HepG2 (cell line): ENCODE measurements around the gene NXPE3. TPM values are rescaled to one million over a fixed set of nuclear protein-coding genes. Genes with fewer than 3 reads are reported as not detected.

ENCODE experiments used
- ARNT2 ChIP-seq: sonication (generic); formaldehyde crosslinking; IDR thresholded peaks from 2 replicates; pipeline ENCODE4 v1.8.0; 2022; ENCODE audit warnings: mild to moderate bottlenecking, low read depth, missing genetic modification reagents, moderate library complexity
- ATRX ChIP-seq: sonication (generic); formaldehyde crosslinking; IDR thresholded peaks from 2 replicates; pipeline ENCODE4 v1.4.0; 2020; ENCODE audit warnings: missing genetic modification reagents, borderline replicate concordance
- FOXM1 ChIP-seq: sonication (generic); formaldehyde crosslinking; IDR thresholded peaks from 2 replicates; pipeline ENCODE4 v1.5.0; 2020; ENCODE audit warnings: missing genetic modification reagents
- MIXL1 ChIP-seq: IDR thresholded peaks from 2 replicates; pipeline ENCODE4 v1.6.1; 2016
- NBN ChIP-seq: fragments of 450-650 bp; conservative IDR thresholded peaks from 2 replicates; pipeline ENCODE4 v1.6.1; 2017
- NFE2L1 ChIP-seq: sonication (generic); formaldehyde crosslinking; IDR thresholded peaks from 2 replicates; pipeline ENCODE4 v1.4.0; 2020; ENCODE audit warnings: missing genetic modification reagents, mild to moderate bottlenecking, borderline replicate concordance
- NFIB ChIP-seq: sonication (generic); formaldehyde crosslinking; IDR thresholded peaks from 2 replicates; pipeline ENCODE4 v1.9.0; 2021; ENCODE audit warnings: missing genetic modification reagents, mild to moderate bottlenecking, borderline replicate concordance
- PAWR ChIP-seq: sonication (generic); formaldehyde crosslinking; IDR thresholded peaks from 2 replicates; pipeline ENCODE4 v1.4.0; 2020; ENCODE audit warnings: missing genetic modification reagents, mild to moderate bottlenecking, borderline replicate concordance
- SIN3A ChIP-seq: IDR thresholded peaks from 2 replicates; pipeline ENCODE4 v1.6.1; 2011; ENCODE audit warnings: low read depth, mild to moderate bottlenecking, control low read depth, low read length, borderline replicate concordance
- TEAD2 ChIP-seq: sonication (generic); formaldehyde crosslinking; IDR thresholded peaks from 2 replicates; pipeline ENCODE4 v1.9.0; 2021; ENCODE audit warnings: missing genetic modification reagents
- ZKSCAN5 ChIP-seq: sonication (generic); formaldehyde crosslinking; IDR thresholded peaks from 2 replicates; pipeline ENCODE4 v1.5.1; 2020; ENCODE audit warnings: mild to moderate bottlenecking, missing genetic modification reagents
- ZNF101 ChIP-seq: sonication (generic); formaldehyde crosslinking; IDR thresholded peaks from 2 replicates; pipeline ENCODE4 v1.4.0; 2020; ENCODE audit warnings: mild to moderate bottlenecking, low read depth, missing genetic modification reagents, borderline replicate concordance
- ZNF12 ChIP-seq: sonication (generic); formaldehyde crosslinking; IDR thresholded peaks from 2 replicates; pipeline ENCODE4 v1.5.0; 2020; ENCODE audit warnings: missing genetic modification reagents
- ZNF530 ChIP-seq: sonication (generic); formaldehyde crosslinking; IDR thresholded peaks from 2 replicates; pipeline ENCODE4 v1.5.0; 2020; ENCODE audit warnings: low read depth, mild to moderate bottlenecking, missing genetic modification reagents
- ZNF747 ChIP-seq: sonication (generic); formaldehyde crosslinking; IDR thresholded peaks from 2 replicates; pipeline ENCODE4 v1.8.1; 2023; ENCODE audit warnings: missing genetic modification reagents, mild to moderate bottlenecking, borderline replicate concordance
- ZNF776 ChIP-seq: sonication (generic); formaldehyde crosslinking; IDR thresholded peaks from 2 replicates; pipeline ENCODE4 v1.4.0; 2020; ENCODE audit warnings: mild to moderate bottlenecking, missing genetic modification reagents
- ZSCAN12 ChIP-seq: sonication (generic); formaldehyde crosslinking; IDR thresholded peaks from 2 replicates; pipeline ENCODE4 v1.9.0; 2021; ENCODE audit warnings: mild to moderate bottlenecking, missing genetic modification reagents
- polyA plus RNA-seq, 8 experiments: library from polyadenylated mRNA; depleted of rRNA in 3 of 8; stranded (reverse) in 7 of 8; unstranded in 1 of 8; fragments of >200 nt; fragmentation: Illumina TruSeq in 4 of 8; extraction: Trizol in 4 of 8; gene quantifications; 2 replicates each; pipeline versions ENCODE4 v1.2.1 to v1.2.3, GENCODE V29; 2011 to 2016; ENCODE audit warnings: low read depth in 4 of 8, missing spikeins in 1 of 8, mixed read lengths in 1 of 8; ENCODE audit not compliant: insufficient read depth in 1 of 8
- total RNA-seq, 5 experiments: library from RNA; depleted of rRNA; stranded (reverse); fragments of >200 nt; fragmentation: Illumina TruSeq; extraction: Trizol; gene quantifications; 2 replicates each; pipeline ENCODE4 v1.2.3, GENCODE V29; 2016; ENCODE audit warnings: low read depth in 1 of 5
- TF ChIP-seq, protein P1 (sequence below): sonication (generic); formaldehyde crosslinking; IDR thresholded peaks from 2 replicates; pipeline ENCODE4 v1.5.1; 2020; ENCODE audit warnings: mild to moderate bottlenecking, moderate library complexity, missing genetic modification reagents
- TF ChIP-seq, protein P2 (sequence below): sonication (generic); formaldehyde crosslinking; IDR thresholded peaks from 2 replicates; pipeline ENCODE4 v1.8.0; 2022; ENCODE audit warnings: missing genetic modification reagents, mild to moderate bottlenecking, borderline replicate concordance
- TF ChIP-seq, protein P3 (sequence below): sonication (generic); formaldehyde crosslinking; IDR thresholded peaks from 2 replicates; pipeline ENCODE4 v1.4.0; 2020; ENCODE audit warnings: low read depth, missing genetic modification reagents
- TF ChIP-seq, protein P4 (sequence below): sonication (generic); formaldehyde crosslinking; conservative IDR thresholded peaks from 2 replicates; pipeline ENCODE4 v1.4.0; 2020; ENCODE audit warnings: missing genetic modification reagents

NXPE3 gene
- total and polyA plus RNA-seq, 2 of the 13 experiments (the other 11 are each of a cell fraction or from before 2014, with no cell fraction given), result 3.5 to 4.7 TPM

DNA sequence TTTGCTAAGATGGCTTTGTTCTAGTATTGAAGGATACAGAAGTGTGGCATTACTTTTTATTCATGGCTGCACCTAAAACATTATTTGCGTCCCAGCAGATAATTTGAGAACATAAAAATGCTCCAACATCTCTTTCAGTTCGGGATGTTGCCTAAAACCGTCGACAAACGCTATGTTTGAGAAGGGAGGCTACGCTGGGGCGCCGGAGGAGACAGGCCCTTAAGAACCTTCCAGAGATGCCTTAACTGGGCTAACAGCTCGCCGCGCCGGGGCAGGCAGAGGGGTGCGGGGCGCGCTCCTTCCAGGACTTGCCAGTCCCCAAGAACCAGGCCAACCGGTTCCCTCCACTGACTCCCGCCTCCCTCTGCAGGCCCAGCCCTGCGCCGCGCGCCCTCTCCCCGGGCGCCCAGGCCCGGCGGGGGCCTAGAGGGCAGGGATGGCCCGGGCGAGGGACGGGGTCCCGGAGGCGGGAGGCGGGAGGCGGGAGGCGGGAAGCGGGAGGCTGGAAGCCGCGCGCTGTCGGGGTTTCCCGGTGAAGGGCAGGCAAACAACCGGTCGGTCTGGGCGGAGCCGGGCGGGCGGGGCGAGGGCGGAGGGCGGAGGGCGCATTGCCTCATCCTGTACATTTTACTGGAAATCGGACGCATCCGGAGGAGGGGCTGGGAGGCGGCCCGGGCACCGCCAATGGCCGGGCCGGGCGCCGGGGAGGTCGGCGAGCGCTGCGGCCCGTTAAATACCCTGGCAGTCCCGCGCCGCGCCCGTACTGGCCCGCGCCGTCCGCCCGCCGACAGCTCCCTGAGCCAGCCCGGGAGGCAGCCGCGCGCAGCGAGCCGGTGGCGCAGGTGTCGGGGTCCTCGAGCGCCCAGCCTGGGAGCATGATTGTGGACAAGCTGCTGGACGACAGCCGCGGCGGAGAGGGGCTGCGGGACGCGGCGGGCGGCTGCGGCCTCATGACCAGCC, 70.0 kb downstream of the NXPE3 start, which contains the start of gene NFKBIZ (continued):
- TF ChIP-seq, protein P1, sequence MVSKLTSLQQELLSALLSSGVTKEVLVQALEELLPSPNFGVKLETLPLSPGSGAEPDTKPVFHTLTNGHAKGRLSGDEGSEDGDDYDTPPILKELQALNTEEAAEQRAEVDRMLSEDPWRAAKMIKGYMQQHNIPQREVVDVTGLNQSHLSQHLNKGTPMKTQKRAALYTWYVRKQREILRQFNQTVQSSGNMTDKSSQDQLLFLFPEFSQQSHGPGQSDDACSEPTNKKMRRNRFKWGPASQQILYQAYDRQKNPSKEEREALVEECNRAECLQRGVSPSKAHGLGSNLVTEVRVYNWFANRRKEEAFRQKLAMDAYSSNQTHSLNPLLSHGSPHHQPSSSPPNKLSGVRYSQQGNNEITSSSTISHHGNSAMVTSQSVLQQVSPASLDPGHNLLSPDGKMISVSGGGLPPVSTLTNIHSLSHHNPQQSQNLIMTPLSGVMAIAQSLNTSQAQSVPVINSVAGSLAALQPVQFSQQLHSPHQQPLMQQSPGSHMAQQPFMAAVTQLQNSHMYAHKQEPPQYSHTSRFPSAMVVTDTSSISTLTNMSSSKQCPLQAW, result no peak
- TF ChIP-seq, protein P2, sequence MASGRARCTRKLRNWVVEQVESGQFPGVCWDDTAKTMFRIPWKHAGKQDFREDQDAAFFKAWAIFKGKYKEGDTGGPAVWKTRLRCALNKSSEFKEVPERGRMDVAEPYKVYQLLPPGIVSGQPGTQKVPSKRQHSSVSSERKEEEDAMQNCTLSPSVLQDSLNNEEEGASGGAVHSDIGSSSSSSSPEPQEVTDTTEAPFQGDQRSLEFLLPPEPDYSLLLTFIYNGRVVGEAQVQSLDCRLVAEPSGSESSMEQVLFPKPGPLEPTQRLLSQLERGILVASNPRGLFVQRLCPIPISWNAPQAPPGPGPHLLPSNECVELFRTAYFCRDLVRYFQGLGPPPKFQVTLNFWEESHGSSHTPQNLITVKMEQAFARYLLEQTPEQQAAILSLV (CRISPR knock-in tag), result no peak; the same call in 1 of the 2 replicates
- TF ChIP-seq, protein P3, sequence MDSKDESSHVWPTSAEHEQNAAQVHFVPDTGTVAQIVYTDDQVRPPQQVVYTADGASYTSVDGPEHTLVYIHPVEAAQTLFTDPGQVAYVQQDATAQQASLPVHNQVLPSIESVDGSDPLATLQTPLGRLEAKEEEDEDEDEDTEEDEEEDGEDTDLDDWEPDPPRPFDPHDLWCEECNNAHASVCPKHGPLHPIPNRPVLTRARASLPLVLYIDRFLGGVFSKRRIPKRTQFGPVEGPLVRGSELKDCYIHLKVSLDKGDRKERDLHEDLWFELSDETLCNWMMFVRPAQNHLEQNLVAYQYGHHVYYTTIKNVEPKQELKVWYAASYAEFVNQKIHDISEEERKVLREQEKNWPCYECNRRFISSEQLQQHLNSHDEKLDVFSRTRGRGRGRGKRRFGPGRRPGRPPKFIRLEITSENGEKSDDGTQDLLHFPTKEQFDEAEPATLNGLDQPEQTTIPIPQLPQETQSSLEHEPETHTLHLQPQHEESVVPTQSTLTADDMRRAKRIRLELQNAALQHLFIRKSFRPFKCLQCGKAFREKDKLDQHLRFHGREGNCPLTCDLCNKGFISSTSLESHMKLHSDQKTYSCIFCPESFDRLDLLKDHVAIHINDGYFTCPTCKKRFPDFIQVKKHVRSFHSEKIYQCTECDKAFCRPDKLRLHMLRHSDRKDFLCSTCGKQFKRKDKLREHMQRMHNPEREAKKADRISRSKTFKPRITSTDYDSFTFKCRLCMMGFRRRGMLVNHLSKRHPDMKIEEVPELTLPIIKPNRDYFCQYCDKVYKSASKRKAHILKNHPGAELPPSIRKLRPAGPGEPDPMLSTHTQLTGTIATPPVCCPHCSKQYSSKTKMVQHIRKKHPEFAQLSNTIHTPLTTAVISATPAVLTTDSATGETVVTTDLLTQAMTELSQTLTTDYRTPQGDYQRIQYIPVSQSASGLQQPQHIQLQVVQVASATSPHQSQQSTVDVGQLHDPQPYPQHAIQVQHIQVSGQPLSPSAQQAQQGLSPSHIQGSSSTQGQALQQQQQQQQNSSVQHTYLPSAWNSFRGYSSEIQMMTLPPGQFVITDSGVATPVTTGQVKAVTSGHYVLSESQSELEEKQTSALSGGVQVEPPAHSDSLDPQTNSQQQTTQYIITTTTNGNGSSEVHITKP (CRISPR knock-in tag), result no peak
- TF ChIP-seq, protein P4, sequence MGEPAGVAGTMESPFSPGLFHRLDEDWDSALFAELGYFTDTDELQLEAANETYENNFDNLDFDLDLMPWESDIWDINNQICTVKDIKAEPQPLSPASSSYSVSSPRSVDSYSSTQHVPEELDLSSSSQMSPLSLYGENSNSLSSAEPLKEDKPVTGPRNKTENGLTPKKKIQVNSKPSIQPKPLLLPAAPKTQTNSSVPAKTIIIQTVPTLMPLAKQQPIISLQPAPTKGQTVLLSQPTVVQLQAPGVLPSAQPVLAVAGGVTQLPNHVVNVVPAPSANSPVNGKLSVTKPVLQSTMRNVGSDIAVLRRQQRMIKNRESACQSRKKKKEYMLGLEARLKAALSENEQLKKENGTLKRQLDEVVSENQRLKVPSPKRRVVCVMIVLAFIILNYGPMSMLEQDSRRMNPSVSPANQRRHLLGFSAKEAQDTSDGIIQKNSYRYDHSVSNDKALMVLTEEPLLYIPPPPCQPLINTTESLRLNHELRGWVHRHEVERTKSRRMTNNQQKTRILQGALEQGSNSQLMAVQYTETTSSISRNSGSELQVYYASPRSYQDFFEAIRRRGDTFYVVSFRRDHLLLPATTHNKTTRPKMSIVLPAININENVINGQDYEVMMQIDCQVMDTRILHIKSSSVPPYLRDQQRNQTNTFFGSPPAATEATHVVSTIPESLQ (CRISPR knock-in tag), result no peak
- no peak for TF ChIP-seq ZSCAN12 (CRISPR knock-in tag)
- peak; percentile 78; the same call in 1 of the 2 replicates for TF ChIP-seq SIN3A
- no peak for TF ChIP-seq FOXM1 (CRISPR knock-in tag)
- no peak for TF ChIP-seq NFE2L1
- no peak for TF ChIP-seq MIXL1
- no peak for TF ChIP-seq ATRX (CRISPR knock-in tag)
- TF ChIP-seq ZNF747 (CRISPR knock-in tag), result no peak
- TF ChIP-seq ZKSCAN5, result no peak
- no peak for TF ChIP-seq NFIB
- TF ChIP-seq ZNF530 (CRISPR knock-in tag), result no peak
- no peak for TF ChIP-seq NBN
- peak; percentile 90 for TF ChIP-seq ARNT2 (CRISPR knock-in tag)
- no peak for TF ChIP-seq TEAD2 (CRISPR knock-in tag)
- TF ChIP-seq ZNF101 (CRISPR knock-in tag), result no peak
- TF ChIP-seq ZNF776 (CRISPR knock-in tag), result peak; percentile 89; the same call in 1 of the 2 replicates
- peak; percentile 45; the same call in 1 of the 2 replicates for TF ChIP-seq ZNF12 (CRISPR knock-in tag)
- no peak for TF ChIP-seq PAWR (CRISPR knock-in tag)
